ENCODE results near the gene S100A16. TPM values are rescaled to one million over a fixed set of nuclear protein-coding genes. Genes with fewer than 3 reads are reported as not detected.
A peak's percentile ranks its signal among the peaks of the same experiment; 100 is the strongest.

The S100A16 gene
- total and polyA plus RNA-seq, 9 of the 15 experiments (the other 6 are each of a cell fraction or from before 2014, with no cell fraction given) = 1.6 to 6.9 (median 4.3) TPM

- Histone ChIP-seq H3K27me3 (ENCODE audit: control insufficient read depth in 2 of 2, insufficient read depth in 2 of 2, low read length in 2 of 2) (no peaks in the 10 kb centered on the region), H3K9me3 (replicated peaks; ENCODE audit: control insufficient read depth, insufficient read depth, low read depth, low read length) (no peaks in the 10 kb centered on the region), H3K36me3 (ENCODE audit: control insufficient read depth, insufficient read depth, low read length) (no peaks in the 10 kb centered on the region), H3K9me1 (ENCODE audit: control insufficient read depth, insufficient read depth, low read length) (no peaks in the 10 kb centered on the region), H3K4me2 (ENCODE audit: insufficient read depth, low read length) (no peak overlapping the region), H3K4me3 (no peak overlapping the region), H4K20me1 (replicated peaks; ENCODE audit: control insufficient read depth, insufficient read depth, low read length) (no peaks in the 10 kb centered on the region), H3K27ac (ENCODE audit: extremely low read depth, low read depth, low read length) (no peak overlapping the region; the same call in 2 of the 3 replicates), H3K9ac (ENCODE audit: insufficient read depth in 1 of 2, low read depth in 2 of 2, low read length in 2 of 2) (peak overlapping the region in 1 of 2 experiments; percentile 84; a peak in 3 of 4 replicates), H3K4me1 (replicated peaks in 1 of 2; ENCODE audit: control insufficient read depth in 2 of 2, insufficient read depth in 2 of 2, low read length in 2 of 2) (peaks cover 9 to 30% of the 10 kb centered on the region in 2 experiments; a peak in 4 of 5 replicates), H3K79me2 (ENCODE audit: control insufficient read depth, insufficient read depth, low read length) (no peaks in the 10 kb centered on the region), H2AFZ (ENCODE audit: low read depth, low read length) (peak overlapping the region; percentile 94)
- in situ Hi-C loops (cut with MboI) = no loop called here
- ATAC-seq = no peak
- DNase-seq (ENCODE audit: extremely low read depth in 1 of 4, low spot score in 3 of 4) = no peak
- TF ChIP-seq E2F4 (CRISPR knock-in tag; IDR thresholded peaks at IDR 0.05; ENCODE audit: low read depth) (no peak), ETV1 (tag; conservative IDR thresholded peaks at IDR 0.05; ENCODE audit: low read depth) (no peak), RFX5 (IDR thresholded peaks at IDR 0.05; ENCODE audit: low read depth, low read length) (no peak), ZFP30 (CRISPR knock-in tag; IDR thresholded peaks at IDR 0.05; ENCODE audit: borderline replicate concordance) (no peak), TRIM28 (IDR thresholded peaks at IDR 0.05) (no peak)
- POLR2A ChIA-PET = interaction anchor here (0.6 to 6.8 kb wide), 5 partner anchors 7 to 121 kb away, joined by 3 to 70 read pairs (median 3); partner anchors contain the start of genes S100A1 and S100A13
- CTCF ChIA-PET (ENCODE audit: low intra/inter-chr PET ratio) = no interaction called here
- no peak for FAIRE-seq
- no TSS peak for BruUV-seq (replicated peaks)
- 62% methylated on average over 4 of the region's 5 CpGs for WGBS (ENCODE audit: insufficient coverage, low coverage, missing lambda C conversion rate)
- intact Hi-C loops (cut with micrococcal nuclease) = no loop called here
These were observed 4.0 kb upstream of the S100A16 start for GRCh38 chr1:153616917-153617311.

Data from K562 (cell line).